Renal cortex interstitium (tissue), 15 donors: ENCODE results near the gene FBF1. TPM values are rescaled to one million over a fixed set of nuclear protein-coding genes. Genes with fewer than 3 reads are reported as not detected.
A peak's percentile ranks its signal among the peaks of the same experiment; 100 is the strongest.
"Not testable (repeated sequence)": the region's sequence is repeated elsewhere in the genome, so short reads cannot be mapped to it uniquely, and the experiment has no call there.

Experiments
- DNase-seq, 11 donors: peaks; one replicate each; pipeline ENCODE4 v3.0.0-alpha.2; 2013; ENCODE audit warnings: low read depth in 9 of 11, low spot score in 4 of 11; ENCODE audit errors: extremely low read depth in 1 of 11
- long read RNA-seq, 16 experiments: transcript quantifications; one replicate each; lab custom pipeline, GENCODE V29; 2026
- polyA plus RNA-seq, 3 donors: library from polyadenylated mRNA; unstranded; fragments of 120-200 nt; gene quantifications; one replicate each; pipeline ENCODE4 v1.2.1, GENCODE V29; 2013; ENCODE audit not compliant: insufficient read length in 3 of 3

The FBF1 gene, protein sequence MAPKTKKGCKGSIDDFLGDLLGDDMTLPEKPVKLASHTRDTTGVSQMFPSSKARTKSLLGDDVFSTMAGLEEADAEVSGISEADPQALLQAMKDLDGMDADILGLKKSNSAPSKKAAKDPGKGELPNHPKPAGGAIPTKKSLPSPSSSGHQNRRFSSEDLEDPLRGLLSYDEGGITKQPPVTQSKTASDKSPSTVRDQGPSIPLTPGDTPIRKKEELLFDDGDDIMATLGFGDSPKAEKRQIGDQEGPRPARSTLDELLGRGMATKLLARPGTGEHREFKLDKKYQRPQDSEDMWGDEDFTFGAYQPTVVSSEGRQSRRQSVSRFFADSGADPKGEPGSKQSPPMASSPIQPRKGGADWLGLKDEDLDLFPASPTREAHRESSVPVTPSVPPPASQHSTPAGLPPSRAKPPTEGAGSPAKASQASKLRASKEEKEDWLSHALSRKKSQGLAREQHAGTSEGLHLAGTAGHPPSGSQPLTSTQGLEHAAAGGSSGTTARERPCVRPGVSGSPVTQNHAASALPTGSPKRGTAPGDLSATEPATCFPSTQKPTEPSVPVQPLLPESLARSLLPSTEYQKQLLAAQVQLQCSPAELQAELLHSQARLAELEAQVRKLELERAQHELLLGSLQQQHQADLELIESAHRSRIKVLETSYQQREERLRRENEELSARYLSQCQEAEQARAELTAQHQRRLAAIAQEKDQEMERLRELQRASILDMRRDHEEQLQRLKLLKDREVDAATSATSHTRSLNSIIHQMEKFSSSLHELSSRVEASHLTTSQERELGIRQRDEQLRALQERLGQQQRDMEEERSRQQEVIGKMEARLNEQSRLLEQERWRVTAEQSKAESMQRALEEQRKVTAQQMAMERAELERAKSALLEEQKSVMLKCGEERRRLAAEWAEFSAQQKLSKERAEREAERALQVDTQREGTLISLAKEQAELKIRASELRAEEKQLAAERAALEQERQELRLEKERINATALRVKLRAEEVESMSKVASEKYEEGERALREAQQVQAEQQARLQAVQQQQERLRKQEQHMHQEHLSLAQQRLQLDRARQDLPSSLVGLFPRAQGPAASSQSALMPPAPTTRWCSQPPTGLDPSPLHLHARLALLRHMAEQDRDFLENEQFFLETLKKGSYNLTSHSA
- 10 to 100 TPM in 2 of 3 donors, 1 to 10 TPM in 1; 7.5 to 14.4 (median 12.4) TPM for polyA plus RNA-seq
- long read RNA-seq, donor 1 = 0 reads
- long read RNA-seq, donor 2 = 0 reads
- long read RNA-seq, donor 3 = 0 reads
- long read RNA-seq, donor 4, partial matches to known transcripts = 0 of 1 reads
- long read RNA-seq, donor 4, other reads (novel, unspliced or antisense) = 0 of 1 reads
- long read RNA-seq, donor 5 = 0 reads
- long read RNA-seq, donor 6 = 0 reads
- long read RNA-seq, donor 7 = 0 reads
- long read RNA-seq, donor 8 = 0 reads
- long read RNA-seq, donor 9 = 0 reads
- long read RNA-seq, donor 10 = 0 reads
- long read RNA-seq, donor 11 = 0 reads
- long read RNA-seq, donor 12 = 0 reads
- long read RNA-seq, donor 13 = 0 reads
- long read RNA-seq, donor 14 = 0 reads
- long read RNA-seq, donor 15 = 0 reads
- long read RNA-seq, donor 16 = 0 reads

DNA sequence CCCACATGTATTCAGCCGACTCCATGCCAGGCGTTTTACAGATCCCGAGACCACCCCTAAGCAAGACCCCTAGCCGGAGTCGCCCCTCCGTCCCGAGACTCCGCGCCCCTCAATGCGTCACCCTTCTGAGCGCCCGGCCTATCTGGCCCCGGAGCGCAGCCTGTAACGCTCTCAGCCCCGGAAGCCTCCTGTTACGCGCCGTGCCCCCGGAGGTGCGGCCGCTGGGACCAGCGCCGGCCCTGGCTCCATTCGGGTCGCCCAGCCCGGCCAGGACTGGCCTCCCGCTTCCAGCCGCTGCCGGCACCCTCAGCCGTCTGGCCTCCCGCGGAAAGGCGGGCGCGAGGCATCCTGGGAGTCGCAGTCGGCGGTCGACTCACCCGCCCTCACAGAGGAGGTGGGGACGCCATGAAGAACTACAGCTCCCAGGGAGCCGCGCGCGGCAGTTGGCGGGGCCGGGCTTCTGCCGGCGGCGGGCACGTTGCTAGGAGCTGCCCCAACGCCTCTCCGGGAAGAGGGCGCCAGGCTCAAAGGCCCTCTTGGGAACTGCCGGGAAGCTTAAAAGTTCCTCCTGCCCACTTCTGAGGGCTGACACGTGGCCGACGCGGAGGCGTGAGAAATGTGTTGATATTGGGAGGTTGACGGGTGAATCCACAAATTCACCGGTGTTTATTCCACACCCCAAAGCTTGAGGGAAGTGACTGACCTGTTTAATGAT, at the start of gene FBF1:
Gene FBF1, minus strand, starts transcription at position 316 of the 715 bp plus-strand sequence. CDS start 2,893 bp downstream, outside the sequence.
- peak; percentile 71 to 93 (median 88) for DNase-seq

DNA sequence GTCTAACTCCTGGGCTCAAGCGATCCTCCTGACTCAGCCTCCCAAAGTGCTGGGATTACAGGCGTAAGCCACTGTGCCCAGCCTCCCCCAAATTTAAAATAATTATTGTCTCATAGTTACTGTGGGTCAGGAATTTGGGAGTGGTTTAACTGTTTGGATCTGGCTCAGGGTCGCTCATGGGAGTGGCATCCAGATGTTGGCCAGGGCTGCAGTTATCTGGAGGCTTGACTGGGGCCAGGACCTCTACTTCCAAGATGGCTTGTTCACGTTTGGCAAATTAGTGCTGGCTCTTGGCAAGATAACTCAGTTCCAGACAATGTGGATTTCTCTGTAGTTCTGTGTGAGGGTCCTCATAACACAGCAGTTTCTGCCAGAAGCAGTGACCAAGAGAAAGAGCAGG, 46.2 kb upstream of the FBF1 start:
- no peak for DNase-seq

DNA sequence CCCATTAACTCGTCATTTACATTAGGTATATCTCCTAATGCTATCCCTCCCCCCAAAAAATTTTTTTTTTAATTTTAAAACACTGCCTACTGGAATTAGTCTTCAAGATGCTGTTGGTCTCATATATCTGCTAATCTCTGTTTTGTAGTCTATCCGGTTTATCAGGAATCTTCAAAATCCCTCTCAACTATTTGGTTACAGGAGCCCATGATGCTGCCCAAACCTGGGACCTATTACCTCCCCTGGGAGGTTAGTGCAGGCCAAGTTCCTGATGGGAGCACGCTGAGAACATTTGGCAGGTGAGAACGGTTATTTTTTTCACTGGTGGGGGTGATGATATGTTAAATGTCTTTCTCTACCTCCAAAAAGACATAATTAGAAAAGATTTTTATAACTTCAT, 45.1 kb upstream of the FBF1 start:
- DNase-seq = no peak

DNA sequence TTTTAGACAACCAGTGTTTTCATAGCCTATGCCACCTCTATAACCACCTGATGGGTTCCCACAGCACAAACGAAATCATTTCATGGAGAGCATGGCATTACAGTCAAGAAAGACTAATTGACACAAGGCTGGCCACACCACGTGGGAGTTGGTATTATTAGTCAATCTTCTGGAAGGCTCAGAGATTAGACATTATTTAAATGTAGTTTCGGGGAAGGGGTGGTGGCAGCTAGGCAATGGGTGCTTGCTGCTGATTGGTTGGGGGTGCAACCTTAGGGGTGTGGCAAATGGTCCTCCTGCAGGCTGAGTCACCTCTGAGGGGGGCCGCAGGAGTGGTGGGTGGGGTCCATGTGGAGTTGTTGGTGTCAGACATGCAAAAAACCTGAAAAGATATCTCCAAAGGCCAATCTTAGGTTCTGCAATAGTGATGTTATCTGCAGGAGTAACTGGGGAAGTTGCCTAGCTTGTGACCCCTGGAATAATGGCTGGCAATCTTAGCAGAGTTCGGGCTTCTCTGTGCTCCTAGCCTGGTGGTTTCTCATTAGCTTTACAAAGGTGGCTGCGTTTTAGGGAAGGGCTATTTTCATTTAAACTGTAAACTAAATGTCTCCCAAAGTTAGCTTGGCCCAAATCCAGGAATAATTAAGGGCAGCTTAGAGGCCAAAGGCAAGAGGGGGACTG, 42.8 kb upstream of the FBF1 start:
- DNase-seq = no peak

DNA sequence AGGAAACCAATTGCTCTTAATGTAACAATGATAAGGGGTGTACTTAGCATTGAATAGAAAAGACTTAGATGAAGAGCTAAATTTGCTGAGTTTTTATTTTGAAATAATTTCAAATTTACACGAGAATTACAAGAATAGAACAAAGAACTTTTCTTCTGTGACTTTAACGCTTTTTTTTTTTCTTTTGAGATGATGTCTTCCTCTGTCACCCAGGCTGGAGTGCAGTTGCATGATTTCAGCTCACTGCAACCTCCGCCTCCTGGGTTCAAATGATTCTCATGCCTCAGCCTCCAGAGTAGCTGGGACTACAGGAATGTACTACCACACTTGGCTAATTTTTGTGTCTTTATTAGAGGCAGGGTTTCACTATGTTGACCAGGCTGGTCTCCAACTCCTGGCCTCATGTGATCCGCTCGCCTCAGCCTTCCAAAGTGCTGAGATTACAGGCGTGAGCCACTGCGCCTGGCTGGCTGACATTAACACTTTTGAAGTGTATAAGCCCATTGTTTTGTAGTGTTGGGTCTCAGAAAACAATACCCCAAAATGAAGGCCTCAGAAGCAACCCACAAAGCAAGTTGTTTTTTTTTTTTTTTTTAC, 40.3 kb upstream of the FBF1 start:
- no peak for DNase-seq

DNA sequence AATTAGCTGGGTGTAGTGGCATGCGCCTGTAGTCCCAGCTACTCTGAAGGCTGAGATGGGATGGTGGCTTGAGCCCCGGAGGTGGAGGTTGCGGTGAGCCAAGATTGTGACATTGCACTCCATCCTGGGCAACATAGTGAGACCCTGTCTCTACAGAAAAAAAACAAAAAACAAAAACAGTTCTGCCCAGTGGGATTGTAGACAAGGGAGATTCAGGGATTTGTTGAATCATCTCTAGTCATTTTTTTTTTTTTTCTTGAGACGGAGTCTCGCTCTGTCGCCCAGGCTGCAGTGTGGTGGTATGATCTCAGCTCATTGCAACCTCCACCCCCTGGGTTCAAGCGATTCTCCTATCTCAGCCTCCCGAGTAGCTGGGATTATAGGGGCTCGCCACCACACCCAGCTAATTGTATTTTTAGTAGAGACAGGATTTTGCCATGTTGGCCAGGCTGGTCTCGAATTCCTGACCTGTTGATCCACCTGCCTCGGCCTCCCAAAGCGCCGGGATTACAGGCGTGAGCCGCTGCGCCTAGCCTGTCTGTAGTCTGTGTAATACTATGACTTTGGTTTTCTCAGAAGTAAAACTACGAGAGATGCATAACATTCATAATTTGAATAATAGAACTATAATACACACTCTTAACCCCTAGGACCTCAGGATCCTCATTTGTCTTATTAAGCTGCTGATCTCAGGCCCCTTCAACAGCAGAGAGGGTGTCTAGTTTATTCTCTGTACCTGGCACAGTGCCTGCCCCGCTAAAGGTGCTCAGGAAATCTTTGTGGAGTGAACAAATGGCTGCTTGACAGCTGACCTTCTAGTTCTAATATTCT, 39.6 kb upstream of the FBF1 start:
- DNase-seq = no peak

DNA sequence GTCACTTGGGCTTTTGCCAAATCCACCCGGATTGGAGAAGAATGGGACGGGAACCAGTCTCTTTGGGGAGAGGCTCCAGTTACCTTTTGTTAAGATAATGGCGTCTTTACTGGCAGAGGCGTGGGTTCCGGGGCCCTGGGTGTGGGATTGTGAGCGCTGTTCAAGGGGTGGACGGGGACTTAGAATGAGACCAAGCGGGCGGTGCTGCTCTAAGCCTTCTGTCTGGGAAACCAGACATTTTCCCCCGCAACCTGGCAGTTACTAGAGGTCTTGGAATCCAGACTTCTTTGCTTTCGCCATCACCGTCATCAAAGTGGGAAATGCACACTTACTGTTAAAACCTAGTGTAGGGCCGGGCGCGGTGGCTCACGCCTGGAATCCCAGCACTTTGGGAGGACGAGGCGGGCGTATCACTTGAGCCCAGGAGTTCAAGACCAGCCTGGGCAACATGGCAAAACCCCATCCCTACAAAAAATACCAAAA, 38.9 kb upstream of the FBF1 start:
- no peak for DNase-seq

DNA sequence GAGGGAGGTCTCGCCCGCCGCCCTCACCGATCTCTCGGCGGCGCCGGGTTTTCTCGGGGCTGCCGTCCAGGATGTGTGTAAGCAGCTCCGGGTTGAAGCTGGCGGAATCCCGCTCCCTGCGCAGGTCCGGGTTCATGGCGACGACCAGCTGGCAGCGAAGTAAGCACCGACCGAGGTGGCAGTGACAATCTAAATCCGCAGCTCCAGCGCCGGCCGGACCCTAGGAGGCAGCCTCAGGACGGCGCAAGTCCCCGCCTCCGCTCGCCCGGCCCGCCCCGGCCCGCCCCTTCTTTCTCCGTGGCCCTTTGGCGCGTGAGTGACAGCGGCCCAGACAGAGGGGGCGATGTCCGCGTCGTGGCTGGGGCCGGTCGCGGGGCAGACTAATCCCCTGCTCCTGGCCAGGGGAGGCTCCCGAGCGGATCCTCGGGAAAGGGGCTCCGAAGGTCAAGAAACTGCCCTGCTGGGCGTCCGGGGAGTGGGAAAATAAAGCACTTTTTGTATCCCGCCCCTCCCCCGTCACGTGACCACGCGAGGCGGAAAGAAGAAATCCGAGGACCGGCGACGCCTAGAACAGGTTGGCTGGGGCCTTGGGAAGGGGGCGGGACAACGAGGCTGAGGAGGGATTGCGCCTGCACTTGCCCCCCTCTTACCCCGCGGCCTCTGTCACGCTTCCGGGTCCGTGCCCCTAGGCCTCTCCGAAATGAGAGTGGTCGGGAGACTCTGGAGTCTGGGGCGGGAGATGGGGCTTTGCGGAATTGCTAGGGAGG, 38.3 kb upstream of the FBF1 start, which contains the start of the genes ACOX1 and TEN1:
Gene ACOX1, minus strand, starts transcription at position 229 of the 767 bp plus-strand sequence. Its CDS starts 93 bp downstream, at position 136.
Gene TEN1, plus strand, starts transcription at position 303 of the 767 bp plus-strand sequence. CDS start 6,953 bp downstream, outside the sequence.
- DNase-seq = peak; percentile 93 to 98 (median 96)

DNA sequence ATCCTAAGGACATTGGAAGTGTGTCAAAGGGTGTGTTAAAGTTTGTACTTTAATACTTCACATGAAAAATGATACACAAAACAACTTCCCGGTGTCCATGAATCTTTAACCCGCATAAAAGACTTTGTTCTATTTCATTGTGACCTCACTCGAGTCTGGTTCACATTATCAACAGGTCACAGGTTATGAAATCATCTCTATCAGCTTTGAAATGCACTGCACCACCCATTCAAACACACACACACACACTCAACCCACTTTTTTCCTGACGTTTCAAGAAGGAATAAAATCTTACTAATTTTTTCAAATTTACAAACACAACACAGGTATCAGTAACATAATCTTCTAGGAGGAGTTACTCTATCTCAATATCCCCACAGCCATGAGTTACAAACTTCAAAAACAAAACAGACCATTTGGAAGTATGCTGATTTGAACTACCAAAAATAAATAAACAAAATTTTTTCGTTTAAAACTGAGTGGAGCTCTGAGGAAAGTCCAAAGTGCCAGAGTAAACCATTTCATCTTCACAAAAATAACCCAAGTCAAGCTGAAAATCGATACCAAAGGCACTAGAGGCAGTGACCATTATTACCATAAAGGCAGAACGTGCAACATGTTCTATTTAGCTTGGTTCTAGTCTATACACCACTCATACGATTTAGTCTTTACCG, 35.5 kb upstream of the FBF1 start:
- DNase-seq = no peak

DNA sequence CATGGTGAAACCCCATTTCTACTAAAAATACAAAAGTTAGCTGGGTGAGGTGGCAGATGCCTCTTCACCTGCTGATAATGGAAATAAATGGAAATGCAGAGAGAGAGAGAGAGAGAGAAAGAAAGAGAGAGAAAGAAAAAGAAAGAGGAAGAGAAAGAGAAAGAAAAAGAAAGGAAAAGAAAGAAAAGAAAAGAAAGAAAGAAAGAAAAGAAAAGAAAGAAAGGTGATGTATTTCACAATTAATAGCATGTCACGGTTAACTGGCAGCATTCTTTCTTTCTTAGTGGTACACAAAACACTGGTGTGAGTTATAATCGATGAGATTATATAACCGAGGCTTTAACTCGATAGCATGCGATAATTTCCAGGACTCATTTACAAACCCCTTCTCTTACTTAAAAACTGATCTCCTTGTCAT, 34.9 kb upstream of the FBF1 start:
- no peak for DNase-seq

DNA sequence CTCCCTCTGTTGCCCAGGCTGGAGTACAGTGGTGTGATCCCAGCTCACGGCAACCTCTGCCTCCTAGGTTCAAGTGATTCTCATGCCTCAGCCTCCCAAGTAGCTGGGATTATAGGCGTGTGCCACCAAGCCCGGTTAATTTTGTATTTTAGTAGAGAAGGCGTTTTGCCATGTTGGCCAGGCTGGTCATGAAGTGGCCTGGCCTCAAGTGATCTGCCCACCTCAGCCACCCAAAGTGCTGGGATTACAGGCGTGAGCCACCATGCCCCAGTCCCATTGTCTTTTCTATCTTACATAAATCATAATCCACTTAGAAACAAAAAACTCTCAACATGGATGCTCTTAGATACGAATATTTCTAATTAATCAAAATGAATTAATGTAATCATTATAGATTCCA, 34.3 kb upstream of the FBF1 start:
- not testable (repeated sequence) for DNase-seq

DNA sequence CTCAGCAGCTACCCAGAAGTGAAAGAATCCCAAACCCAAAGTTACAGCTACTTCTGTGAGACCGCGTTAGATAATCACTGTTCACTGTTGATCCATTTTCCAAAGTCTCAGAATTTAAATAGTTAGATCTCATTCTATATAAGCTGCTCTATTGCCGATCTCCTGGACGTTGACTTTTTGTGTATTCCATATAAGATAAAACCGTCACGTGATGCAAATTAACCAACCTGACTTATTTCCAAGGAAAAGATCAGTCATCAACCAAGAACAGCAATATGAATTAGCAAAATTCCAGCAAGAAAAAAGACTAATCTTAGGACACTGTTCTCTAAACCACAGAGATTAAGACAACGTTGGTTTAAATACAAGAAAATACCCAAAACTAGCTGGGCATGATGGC, 29.8 kb upstream of the FBF1 start:
- DNase-seq = no peak

DNA sequence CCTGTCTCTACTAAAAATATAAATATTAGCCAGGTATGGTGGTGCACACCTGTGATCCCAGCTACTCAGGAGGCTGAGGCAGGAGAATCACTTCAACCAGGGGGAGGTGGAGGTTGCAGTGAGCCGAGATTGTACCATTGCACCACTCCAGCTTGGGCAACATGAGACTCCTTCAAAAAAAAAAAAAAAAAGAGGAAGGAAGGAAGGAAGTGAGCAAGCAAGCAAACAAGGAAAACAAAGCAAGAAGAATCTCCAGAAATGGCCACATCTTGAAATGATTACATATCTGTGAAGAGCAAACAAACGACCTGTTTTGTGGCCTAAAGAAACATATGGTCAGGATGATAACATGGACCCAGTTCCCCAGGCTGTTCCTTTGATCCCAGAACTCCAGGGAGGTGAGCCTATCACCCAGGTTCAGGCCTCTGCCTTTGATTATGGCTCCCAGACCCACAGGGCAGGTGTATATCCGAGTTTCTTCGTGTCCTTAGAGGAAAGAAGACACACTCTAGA, 29.2 kb upstream of the FBF1 start:
- DNase-seq = no peak

DNA sequence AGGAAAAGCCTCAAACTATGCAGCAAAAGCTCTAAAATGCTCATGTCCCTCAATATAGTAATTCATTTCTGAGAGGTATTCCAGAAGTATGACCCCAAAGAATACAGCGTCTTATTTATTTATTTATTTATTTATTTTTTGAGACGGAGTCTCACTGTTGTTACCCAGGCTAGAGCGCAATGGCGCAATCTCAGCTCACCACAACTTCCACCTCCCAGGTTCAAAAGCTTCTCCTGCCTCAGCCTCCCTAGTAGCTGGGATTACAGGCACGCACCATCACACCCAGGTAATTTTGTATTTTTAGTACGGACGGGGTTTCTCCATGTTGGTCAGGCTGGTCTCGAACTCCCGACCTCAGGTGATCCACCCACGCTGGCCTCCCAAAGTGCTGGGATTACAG, 28.2 kb upstream of the FBF1 start:
- DNase-seq = not testable (repeated sequence)
